Fibroblast of skin of left quadriceps (primary cell): ENCODE results near the gene SLC6A2.

Source experiments
- DNase-seq, 2 experiments: peaks; one replicate each; pipeline ENCODE4 v3.0.0-alpha.2; 2013; ENCODE audit warnings: low read depth in 2 of 2

The SLC6A2 gene

GRCh38 chr16:55671206-55671973, 15.6 kb downstream of the SLC6A2 start:
- no peak for DNase-seq

DNA sequence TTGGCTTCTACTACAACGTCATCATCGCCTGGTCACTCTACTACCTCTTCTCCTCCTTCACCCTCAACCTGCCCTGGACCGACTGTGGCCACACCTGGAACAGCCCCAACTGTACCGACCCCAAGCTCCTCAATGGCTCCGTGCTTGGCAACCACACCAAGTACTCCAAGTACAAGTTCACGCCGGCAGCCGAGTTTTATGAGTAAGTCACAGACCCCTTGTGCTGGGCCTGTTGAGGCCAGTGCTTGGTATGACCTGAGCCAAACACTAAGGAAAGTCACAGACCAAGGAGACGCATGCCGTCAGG, 16.1 kb downstream of the SLC6A2 start:
- DNase-seq: no peak

DNA sequence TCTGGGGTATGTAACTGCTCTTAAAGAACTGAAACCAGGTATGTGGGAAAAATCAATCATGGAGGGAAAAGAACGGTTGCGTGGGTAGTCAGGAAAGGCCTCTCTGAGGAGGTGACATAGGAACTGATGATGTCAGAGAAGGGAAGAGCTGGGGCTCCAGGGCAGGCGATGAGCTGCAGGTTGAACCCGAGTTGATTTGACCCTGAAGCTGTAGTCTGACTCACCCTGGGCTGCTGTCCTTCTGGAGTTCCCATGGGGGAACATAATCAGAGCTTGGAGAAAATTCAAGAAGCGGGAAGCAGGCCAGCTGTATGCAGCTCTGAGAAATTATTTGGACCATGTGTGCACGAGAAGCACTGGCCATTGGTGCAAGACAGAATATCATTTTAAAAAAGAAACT, 16.7 kb downstream of the SLC6A2 start:
- DNase-seq: peak; percentile 20 to 28

DNA sequence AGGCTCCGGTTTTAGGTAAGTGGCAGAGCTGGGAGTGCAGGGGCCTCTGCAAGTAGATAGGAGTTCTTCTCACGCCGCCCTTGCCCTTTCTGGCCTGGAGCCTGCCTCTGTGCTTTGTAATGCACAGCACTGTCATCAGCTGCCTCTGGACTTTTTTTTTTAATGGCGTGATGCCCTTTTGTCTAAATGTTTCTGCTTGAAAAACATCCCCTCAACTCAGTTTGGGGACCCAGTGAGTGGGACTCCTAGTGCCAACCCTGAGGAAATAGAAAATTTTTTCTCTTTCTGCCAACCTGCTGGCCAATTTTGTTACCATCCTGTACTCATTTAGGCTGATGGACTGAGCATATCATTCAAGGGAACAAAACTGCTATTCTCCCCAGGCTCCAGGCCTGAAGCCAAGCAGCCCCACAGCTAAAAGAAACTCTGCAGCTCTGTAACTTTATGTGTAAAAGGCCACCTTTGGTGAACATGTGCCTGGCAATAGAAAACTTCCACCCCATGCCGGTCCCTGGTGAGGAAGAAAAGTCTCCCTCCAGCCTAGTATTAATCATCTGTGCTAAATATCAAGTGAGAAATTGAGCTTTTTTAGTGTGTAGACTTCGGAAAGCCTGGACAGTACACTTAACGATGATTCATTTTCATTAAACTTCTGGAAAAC, 22.5 kb downstream of the SLC6A2 start:
- DNase-seq: no peak

DNA sequence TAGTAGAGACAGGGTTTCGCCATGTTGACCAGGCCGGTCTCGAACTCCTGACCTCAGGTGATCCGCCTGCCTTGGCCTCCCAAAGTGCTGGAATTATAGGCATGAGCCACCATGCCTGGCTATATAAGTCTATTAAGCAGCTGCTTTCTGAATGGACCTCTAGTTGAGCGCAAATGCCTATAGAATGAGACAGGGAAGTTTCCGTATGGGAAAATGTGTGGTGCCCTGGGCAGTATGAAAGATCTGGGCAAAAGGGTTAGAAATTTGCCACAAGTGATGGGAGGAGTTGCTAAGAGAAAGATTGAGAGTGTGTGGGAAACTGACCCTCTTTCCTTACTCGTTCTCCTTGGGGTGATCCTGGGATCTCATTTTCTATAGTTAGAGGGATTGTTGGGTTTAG, 26.3 kb downstream of the SLC6A2 start:
- no peak for DNase-seq

- DNase-seq: no peak
Observed at GRCh38 chr16:55685973-55686372, 30.2 kb downstream of the SLC6A2 start.

- DNase-seq: no peak
Observed at GRCh38 chr16:55686671-55687070, 30.9 kb downstream of the SLC6A2 start.

- DNase-seq: no peak
Observed at GRCh38 chr16:55687802-55688201, 32.0 kb downstream of the SLC6A2 start.

DNA sequence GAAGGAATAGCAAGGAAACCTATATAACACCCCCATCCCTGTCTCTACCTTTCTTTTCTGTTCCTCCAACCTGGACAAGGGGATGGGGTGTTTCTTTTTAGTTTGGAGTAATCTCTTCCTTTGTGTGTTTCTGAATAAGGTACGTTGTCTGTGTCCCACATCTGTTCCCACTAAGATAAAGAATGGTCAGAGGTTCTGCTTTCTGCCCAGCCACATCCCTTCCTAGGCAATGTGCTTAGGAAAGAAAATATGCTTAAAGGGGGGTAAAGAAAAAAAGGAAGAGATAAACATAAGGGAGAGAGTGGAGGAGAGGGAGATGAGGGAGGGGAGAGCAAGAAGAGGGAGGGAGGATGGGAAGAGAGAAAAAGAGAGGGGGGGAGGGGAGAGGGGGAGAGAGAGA, 35.1 kb downstream of the SLC6A2 start:
- no peak for DNase-seq

DNA sequence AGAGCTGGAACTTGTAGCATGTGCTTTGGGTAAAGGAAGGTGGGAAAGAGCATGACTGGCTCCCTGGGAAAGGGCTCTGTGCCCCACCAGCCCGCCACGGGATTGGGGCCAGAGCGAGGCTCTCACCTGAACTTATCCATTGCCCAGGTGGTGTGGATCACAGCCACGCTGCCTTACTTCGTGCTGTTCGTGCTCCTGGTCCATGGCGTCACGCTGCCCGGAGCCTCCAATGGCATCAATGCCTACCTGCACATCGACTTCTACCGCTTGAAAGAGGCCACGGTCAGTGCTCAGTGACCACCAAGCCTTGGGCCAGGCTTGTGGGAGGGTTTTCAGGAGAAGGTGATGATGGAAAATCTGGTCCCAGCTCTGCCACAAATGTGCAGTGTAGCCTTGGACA, 36.0 kb downstream of the SLC6A2 start:
- DNase-seq: no peak

GRCh38 chr16:55695595-55695994, 39.8 kb downstream of the SLC6A2 start:
- no peak for DNase-seq

- DNase-seq: no peak
Observed at GRCh38 chr16:55697867-55698266, 42.1 kb downstream of the SLC6A2 start.

- DNase-seq: no peak
Observed at GRCh38 chr16:55698331-55698730, 42.5 kb downstream of the SLC6A2 start.

- DNase-seq: no peak
Observed at GRCh38 chr16:55698946-55699345, 43.2 kb downstream of the SLC6A2 start.

- DNase-seq: no peak
Observed at GRCh38 chr16:55699616-55700015, 43.8 kb downstream of the SLC6A2 start.

GRCh38 chr16:55700067-55700466, 44.3 kb downstream of the SLC6A2 start:
- DNase-seq: no peak

GRCh38 chr16:55700961-55701360, 45.2 kb downstream of the SLC6A2 start:
- DNase-seq: no peak

- DNase-seq: peak; percentile 16 to 22
Observed at GRCh38 chr16:55701442-55702319, 45.9 kb downstream of the SLC6A2 start.

DNA sequence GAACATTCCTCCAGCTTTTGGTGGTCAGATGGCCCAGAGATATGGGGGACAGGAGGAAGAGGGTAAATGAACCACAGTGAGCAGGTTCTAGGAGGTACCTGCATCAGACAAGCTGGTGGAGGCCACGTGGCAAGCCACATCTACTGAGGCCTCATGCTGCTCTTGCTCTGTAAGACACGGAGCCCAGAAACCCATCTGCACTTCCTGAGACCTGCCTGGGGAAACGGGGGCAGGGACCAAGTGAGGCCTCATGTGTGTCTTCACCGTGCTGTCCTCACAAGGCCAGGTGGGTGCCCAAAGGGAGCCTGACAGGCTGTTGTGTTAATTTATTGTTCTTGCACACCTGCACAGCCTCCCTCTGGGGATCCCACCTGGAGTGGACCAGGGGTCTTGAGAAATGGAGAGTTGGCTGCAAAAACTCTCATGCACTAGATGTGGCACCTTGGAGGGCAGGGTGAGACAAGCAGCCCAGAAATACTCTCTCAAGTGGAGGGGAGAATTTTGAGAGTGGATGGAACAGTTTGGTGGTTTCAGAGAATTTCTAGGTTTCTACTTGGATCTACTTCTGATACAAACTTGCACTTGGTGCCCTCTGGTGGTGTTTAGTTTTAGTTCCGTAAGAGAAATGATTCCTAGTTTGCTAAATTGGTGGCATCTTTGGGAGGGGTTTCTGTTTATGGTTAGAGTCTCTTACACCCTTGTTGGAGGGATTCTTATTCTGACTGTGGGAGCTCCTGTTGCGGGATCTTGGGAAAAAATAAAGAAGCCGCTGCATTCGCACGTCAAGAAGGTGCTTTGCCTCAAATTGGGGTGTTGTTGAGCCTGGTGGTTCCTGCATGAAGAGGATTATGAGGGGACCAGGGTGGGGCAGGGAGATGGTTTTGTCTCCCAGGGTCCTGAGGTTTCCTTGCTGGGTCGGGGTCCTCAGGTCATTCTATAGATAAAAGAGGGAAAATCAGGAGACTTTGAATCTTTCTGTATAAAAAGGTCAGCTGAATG, 47.5 kb downstream of the SLC6A2 start:
- peak; percentile 22 to 34 for DNase-seq

GRCh38 chr16:55706739-55707384, 51.1 kb downstream of the SLC6A2 start:
- DNase-seq: no peak

GRCh38 chr16:55709801-55710200, 54.0 kb downstream of the SLC6A2 start:
- no peak for DNase-seq
